ENCODE results near the gene RAB39A. TPM values are rescaled to one million over a fixed set of nuclear protein-coding genes. Genes with fewer than 3 reads are reported as not detected.

The RAB39A gene
- total RNA-seq, 1 donor from 2014 or later: not detected

DNA sequence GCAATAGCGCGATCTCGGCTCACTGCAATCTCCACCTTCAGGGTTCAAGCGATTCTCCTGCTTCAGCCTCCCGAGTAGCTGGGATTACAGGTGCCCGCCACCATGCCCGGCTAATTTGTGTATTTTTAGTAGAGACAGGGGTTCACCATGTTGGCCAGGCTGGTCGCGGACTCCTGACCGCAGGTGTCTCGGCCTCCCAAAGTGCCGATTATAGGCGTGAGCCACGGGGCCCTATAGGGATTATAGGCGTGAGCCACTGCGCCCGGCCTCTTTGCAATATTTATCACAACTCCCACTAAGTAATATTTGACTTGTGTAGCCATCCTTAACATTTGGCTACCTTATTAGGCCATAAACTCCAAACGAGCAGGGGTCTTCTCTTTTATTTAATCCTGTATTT lies 79.6 kb downstream of the RAB39A start:
- no peak overlapping the region for H3K4me3 ChIP-seq (ENCODE audit: low read depth, low read length)
- no peaks in the 10 kb centered on the region for H3K36me3 ChIP-seq (ENCODE audit: control insufficient read depth, insufficient read depth, low read length)
- no peaks in the 10 kb centered on the region for H3K27me3 ChIP-seq (ENCODE audit: control insufficient read depth, insufficient read depth, low read length)
- FAIRE-seq (no peak), DNase-seq (ENCODE audit: low read depth) (no peak)
- TF ChIP-seq, protein P1, sequence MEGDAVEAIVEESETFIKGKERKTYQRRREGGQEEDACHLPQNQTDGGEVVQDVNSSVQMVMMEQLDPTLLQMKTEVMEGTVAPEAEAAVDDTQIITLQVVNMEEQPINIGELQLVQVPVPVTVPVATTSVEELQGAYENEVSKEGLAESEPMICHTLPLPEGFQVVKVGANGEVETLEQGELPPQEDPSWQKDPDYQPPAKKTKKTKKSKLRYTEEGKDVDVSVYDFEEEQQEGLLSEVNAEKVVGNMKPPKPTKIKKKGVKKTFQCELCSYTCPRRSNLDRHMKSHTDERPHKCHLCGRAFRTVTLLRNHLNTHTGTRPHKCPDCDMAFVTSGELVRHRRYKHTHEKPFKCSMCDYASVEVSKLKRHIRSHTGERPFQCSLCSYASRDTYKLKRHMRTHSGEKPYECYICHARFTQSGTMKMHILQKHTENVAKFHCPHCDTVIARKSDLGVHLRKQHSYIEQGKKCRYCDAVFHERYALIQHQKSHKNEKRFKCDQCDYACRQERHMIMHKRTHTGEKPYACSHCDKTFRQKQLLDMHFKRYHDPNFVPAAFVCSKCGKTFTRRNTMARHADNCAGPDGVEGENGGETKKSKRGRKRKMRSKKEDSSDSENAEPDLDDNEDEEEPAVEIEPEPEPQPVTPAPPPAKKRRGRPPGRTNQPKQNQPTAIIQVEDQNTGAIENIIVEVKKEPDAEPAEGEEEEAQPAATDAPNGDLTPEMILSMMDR (IDR thresholded peaks at IDR 0.05; ENCODE audit: insufficient read depth, low read length, severe bottlenecking): no peak

DNA sequence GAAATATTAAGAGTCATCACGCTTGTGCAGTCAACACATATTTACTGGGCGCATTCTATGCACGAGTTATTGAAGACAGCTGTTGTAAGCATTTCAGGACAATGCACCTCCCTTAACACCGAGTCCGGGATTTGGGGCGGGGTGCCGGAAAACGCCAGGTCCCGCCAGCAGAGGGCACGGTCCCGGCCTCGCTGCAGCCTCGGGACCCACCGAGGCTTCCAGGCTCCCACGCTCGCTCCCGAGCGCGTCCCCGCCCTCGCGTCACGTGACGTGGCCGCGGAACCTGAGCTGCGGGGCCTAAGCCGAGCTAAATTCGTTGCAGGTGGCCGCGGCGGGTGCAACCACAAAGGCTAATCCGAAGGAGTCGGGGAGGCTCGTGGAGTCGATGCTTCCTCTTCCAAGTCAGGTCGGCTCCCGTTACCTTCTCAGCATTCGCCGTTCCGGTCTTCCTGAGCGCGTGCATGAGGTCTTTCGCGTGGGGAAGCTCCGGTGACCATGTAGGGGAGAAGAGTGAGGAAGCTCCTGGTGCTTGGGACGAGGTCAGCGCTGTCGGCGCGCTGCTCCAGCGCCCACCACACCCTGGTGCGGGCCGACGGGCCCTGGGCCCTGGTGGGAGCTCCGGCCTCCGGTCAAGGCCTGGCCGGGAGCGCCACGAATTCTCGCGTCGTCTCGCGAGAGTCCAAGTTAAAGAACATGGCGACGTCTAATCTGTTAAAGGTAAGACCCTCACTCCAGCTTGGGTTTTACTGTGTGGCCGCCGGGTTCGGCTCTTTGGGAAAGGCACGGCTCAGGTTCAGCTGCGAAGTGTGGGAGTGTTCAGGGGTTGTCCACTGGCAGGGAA lies 80.6 kb downstream of the RAB39A start, which contains the start of gene CUL5:
Gene CUL5 (plus strand): TSS at position 243 of the 841 bp plus-strand sequence. CDS start 451 bp downstream, at position 694.
- no peaks in the 10 kb centered on the region for H3K36me3 ChIP-seq (ENCODE audit: control insufficient read depth, insufficient read depth, low read length)
- H3K27me3 ChIP-seq (ENCODE audit: control insufficient read depth, insufficient read depth, low read length): no peaks in the 10 kb centered on the region
- FAIRE-seq (peak; percentile 7), DNase-seq (ENCODE audit: low read depth) (peak; percentile 75)
- peak within 1 kb of the TSS; percentile 100 for H3K4me3 ChIP-seq (ENCODE audit: low read depth, low read length)
- TF ChIP-seq, protein P1 (IDR thresholded peaks at IDR 0.05; ENCODE audit: insufficient read depth, low read length, severe bottlenecking): peak; percentile 96

DNA sequence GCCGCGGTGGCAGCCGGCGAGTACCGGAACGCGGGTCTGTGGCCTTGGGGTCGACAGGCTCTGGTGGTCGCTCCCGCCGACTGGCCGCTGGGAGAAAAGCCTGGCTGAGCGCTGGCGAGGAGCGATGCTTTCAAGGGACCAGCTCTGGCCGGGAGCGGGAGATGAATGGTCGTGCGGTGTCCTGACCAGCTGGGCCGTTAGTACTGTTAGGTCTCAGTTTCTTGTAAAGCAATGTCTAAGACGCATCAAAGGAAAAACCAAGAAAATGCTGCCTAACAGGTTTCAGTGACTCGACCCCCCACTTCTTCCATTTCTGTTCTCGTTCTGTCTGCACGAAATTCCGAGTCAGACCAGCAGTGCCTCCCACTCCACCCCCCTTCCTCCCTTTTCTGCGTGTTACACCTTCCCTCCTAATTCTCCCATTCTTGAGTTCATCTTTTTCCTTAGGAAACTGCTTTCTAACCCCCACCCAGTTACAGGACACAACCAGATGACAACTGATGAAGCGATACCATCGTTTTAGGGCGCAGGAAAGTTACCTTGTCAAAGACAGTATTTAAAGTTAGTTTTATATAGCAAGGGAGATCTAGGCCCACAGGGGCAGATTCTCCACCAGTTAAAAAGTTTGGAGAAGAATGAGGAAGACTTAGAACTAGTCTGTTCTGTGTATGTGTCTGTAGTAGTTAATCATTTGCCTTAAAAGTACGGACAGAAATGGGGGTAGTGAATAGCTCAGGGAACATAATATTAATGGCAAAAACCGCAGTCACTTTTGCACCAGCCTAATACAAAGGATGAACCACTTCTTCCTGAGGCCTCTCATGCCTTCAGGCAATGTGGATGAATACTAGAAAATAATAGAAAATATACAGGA lies 81.5 kb downstream of the RAB39A start:
- Histone ChIP-seq H3K36me3 (ENCODE audit: control insufficient read depth, insufficient read depth, low read length) (no peaks in the 10 kb centered on the region), H3K4me3 (ENCODE audit: low read depth, low read length) (peak overlapping the region; percentile 100), H3K27me3 (ENCODE audit: control insufficient read depth, insufficient read depth, low read length) (no peaks in the 10 kb centered on the region)
- TF ChIP-seq, protein P1 (IDR thresholded peaks at IDR 0.05; ENCODE audit: insufficient read depth, low read length, severe bottlenecking): no peak
- no peak for FAIRE-seq
- peak; percentile 21 for DNase-seq (ENCODE audit: low read depth)

DNA sequence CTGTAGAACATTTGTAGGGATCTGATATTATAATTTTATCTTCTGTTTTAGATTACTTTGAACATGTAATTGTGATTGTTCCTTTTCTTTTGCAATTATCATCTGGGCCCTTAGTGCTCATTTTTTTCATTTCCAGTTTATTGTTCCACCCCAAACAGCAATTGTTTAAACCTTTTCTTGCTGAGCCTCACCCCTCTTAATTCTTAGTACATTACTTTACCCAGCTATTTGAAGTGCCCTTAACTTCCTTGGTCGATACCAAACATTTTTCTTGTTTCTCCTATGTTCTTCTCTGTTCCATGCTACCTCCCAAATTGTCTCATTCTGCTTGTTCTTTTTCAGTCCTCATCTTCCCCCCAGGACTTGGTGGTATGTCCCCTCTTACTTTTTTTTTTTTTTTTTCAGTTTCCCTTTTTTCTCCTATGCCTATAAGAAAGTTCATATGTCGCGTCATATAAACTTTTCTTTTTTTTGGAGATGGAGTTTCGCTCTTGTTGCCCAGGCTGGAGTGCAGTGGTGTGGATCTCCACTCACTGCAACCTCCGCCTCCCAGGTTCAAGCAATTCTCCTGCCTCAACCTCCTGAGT lies 84.0 kb downstream of the RAB39A start:
- TF ChIP-seq, protein P1 (IDR thresholded peaks at IDR 0.05; ENCODE audit: insufficient read depth, low read length, severe bottlenecking): no peak
- no peaks in the 10 kb centered on the region for H3K36me3 ChIP-seq (ENCODE audit: control insufficient read depth, insufficient read depth, low read length)
- H3K4me3 ChIP-seq (ENCODE audit: low read depth, low read length): no peak overlapping the region
- no peak for DNase-seq (ENCODE audit: low read depth)
- H3K27me3 ChIP-seq (ENCODE audit: control insufficient read depth, insufficient read depth, low read length): no peaks in the 10 kb centered on the region
- FAIRE-seq: no peak

Other genes starting within 250 kb of the RAB39A start
- not detected in 2 replicates for gene SLN, start 216.4 kb upstream of the RAB39A start, total RNA-seq
- 34.8 and 72.7 TPM in 2 replicates for gene SLC35F2, start 69.7 kb upstream of the RAB39A start, total RNA-seq
- gene CUL5, start 80.5 kb downstream of the RAB39A start, total RNA-seq: 28.7 and 36.1 TPM in 2 replicates
- gene ACAT1, start 193.1 kb downstream of the RAB39A start, total RNA-seq: 27.0 and 42.1 TPM in 2 replicates